Activated naive CD4-positive, alpha-beta T cell treated with anti-CD3 and anti-CD28 coated beads, Interleukin-2, amount 50 U/mL, for 24 hours (primary cell): ENCODE results near the gene KRTAP5-11.
"Not testable (repeated sequence)": the region's sequence is repeated elsewhere in the genome, so short reads cannot be mapped to it uniquely, and the experiment has no call there.

Source experiments
- H3K27ac Mint-ChIP-seq: one replicate; pipeline ENCODE4 v1.8.0; 2021; ENCODE audit warnings: mild to moderate bottlenecking, mixed read lengths
- H3K27me3 Mint-ChIP-seq: one replicate; pipeline ENCODE4 v1.8.0; 2021; ENCODE audit warnings: mixed read lengths
- H3K36me3 Mint-ChIP-seq: one replicate; pipeline ENCODE4 v1.8.0; 2021; ENCODE audit warnings: mixed read lengths
- H3K4me1 Mint-ChIP-seq: one replicate; pipeline ENCODE4 v1.8.0; 2021; ENCODE audit warnings: mixed read lengths
- H3K4me3 Mint-ChIP-seq: one replicate; pipeline ENCODE4 v1.8.0; 2021; ENCODE audit warnings: mild to moderate bottlenecking, mixed read lengths
- H3K9me3 Mint-ChIP-seq: one replicate; pipeline ENCODE4 v1.8.0; 2021; ENCODE audit warnings: mixed read lengths

KRTAP5-11 gene

GRCh38 chr11:71582309-71582895, at the start of gene KRTAP5-11:
KRTAP5-11 (minus strand) TSS chr11:71582875; CDS start chr11:71582837, 38 bp downstream.
- H3K9me3 Mint-ChIP-seq = no peaks in the 10 kb centered on the region
- H3K4me1 Mint-ChIP-seq = peaks cover 3% of the 10 kb centered on the region
- no peak within 1 kb of the TSS for H3K4me3 Mint-ChIP-seq
- H3K36me3 Mint-ChIP-seq = no peaks in the 10 kb centered on the region
- H3K27ac Mint-ChIP-seq = no peak within 1 kb of the TSS
- peaks cover 15% of the 10 kb centered on the region for H3K27me3 Mint-ChIP-seq

- H3K9me3 Mint-ChIP-seq, H3K4me3 Mint-ChIP-seq, H3K27me3 Mint-ChIP-seq, H3K4me1 Mint-ChIP-seq, H3K36me3 Mint-ChIP-seq, H3K27ac Mint-ChIP-seq: not testable (repeated sequence)
Observed at GRCh38 chr11:71631551-71631950, 48.9 kb upstream of the KRTAP5-11 start.

GRCh38 chr11:71630071-71630470, 47.4 kb upstream of the KRTAP5-11 start:
- H3K4me1 Mint-ChIP-seq, H3K36me3 Mint-ChIP-seq, H3K27me3 Mint-ChIP-seq, H3K27ac Mint-ChIP-seq, H3K9me3 Mint-ChIP-seq, H3K4me3 Mint-ChIP-seq: not testable (repeated sequence)

- not testable (repeated sequence) for H3K36me3 Mint-ChIP-seq, H3K4me3 Mint-ChIP-seq, H3K27me3 Mint-ChIP-seq, H3K27ac Mint-ChIP-seq, H3K9me3 Mint-ChIP-seq, H3K4me1 Mint-ChIP-seq
Observed at GRCh38 chr11:71628943-71629342, 46.3 kb upstream of the KRTAP5-11 start.

GRCh38 chr11:71623226-71623625, 40.6 kb upstream of the KRTAP5-11 start:
- not testable (repeated sequence) for H3K9me3 Mint-ChIP-seq, H3K36me3 Mint-ChIP-seq

GRCh38 chr11:71622561-71622960, 39.9 kb upstream of the KRTAP5-11 start:
- not testable (repeated sequence) for H3K9me3 Mint-ChIP-seq, H3K4me3 Mint-ChIP-seq, H3K36me3 Mint-ChIP-seq, H3K4me1 Mint-ChIP-seq, H3K27me3 Mint-ChIP-seq, H3K27ac Mint-ChIP-seq

More at GRCh38 chr11:71623226-71623625, 40.6 kb upstream of the KRTAP5-11 start:
- H3K4me3 Mint-ChIP-seq, H3K4me1 Mint-ChIP-seq, H3K27me3 Mint-ChIP-seq, H3K27ac Mint-ChIP-seq: not testable (repeated sequence)

GRCh38 chr11:71615003-71615402, 32.3 kb upstream of the KRTAP5-11 start:
- H3K4me3 Mint-ChIP-seq, H3K9me3 Mint-ChIP-seq, H3K27me3 Mint-ChIP-seq, H3K36me3 Mint-ChIP-seq, H3K4me1 Mint-ChIP-seq, H3K27ac Mint-ChIP-seq: not testable (repeated sequence)

- not testable (repeated sequence) for H3K27me3 Mint-ChIP-seq, H3K4me3 Mint-ChIP-seq, H3K27ac Mint-ChIP-seq, H3K4me1 Mint-ChIP-seq, H3K36me3 Mint-ChIP-seq, H3K9me3 Mint-ChIP-seq
Observed at GRCh38 chr11:71614366-71614917, 31.8 kb upstream of the KRTAP5-11 start.

GRCh38 chr11:71613931-71614330, 31.3 kb upstream of the KRTAP5-11 start:
- H3K4me1 Mint-ChIP-seq, H3K4me3 Mint-ChIP-seq, H3K36me3 Mint-ChIP-seq, H3K9me3 Mint-ChIP-seq, H3K27ac Mint-ChIP-seq: not testable (repeated sequence)
- H3K27me3 Mint-ChIP-seq = peaks cover 13% of the 10 kb centered on the region

- not testable (repeated sequence) for H3K9me3 Mint-ChIP-seq, H3K4me3 Mint-ChIP-seq, H3K4me1 Mint-ChIP-seq, H3K36me3 Mint-ChIP-seq, H3K27ac Mint-ChIP-seq
- H3K27me3 Mint-ChIP-seq = peaks cover 19% of the 10 kb centered on the region
Observed at GRCh38 chr11:71611218-71611910, 28.7 kb upstream of the KRTAP5-11 start.

- not testable (repeated sequence) for H3K9me3 Mint-ChIP-seq, H3K27ac Mint-ChIP-seq, H3K36me3 Mint-ChIP-seq, H3K4me1 Mint-ChIP-seq, H3K4me3 Mint-ChIP-seq
- peaks cover 19% of the 10 kb centered on the region for H3K27me3 Mint-ChIP-seq
Observed at GRCh38 chr11:71608272-71608671, 25.6 kb upstream of the KRTAP5-11 start.

- not testable (repeated sequence) for H3K27ac Mint-ChIP-seq
- H3K27me3 Mint-ChIP-seq = peaks cover 19% of the 10 kb centered on the region
Observed at GRCh38 chr11:71607520-71608216, 25.0 kb upstream of the KRTAP5-11 start.

GRCh38 chr11:71606853-71607519, 24.3 kb upstream of the KRTAP5-11 start:
- peak overlapping the region; percentile 46 for H3K27ac Mint-ChIP-seq
- not testable (repeated sequence) for H3K9me3 Mint-ChIP-seq, H3K36me3 Mint-ChIP-seq, H3K4me1 Mint-ChIP-seq
- peaks cover 24% of the 10 kb centered on the region for H3K27me3 Mint-ChIP-seq
- peak overlapping the region; percentile 33 for H3K4me3 Mint-ChIP-seq

More at GRCh38 chr11:71607520-71608216, 25.0 kb upstream of the KRTAP5-11 start:
- not testable (repeated sequence) for H3K9me3 Mint-ChIP-seq, H3K36me3 Mint-ChIP-seq, H3K4me1 Mint-ChIP-seq
- peak overlapping the region; percentile 26 for H3K4me3 Mint-ChIP-seq

GRCh38 chr11:71604798-71605488, 22.3 kb upstream of the KRTAP5-11 start:
- H3K4me3 Mint-ChIP-seq, H3K9me3 Mint-ChIP-seq, H3K27ac Mint-ChIP-seq, H3K36me3 Mint-ChIP-seq, H3K4me1 Mint-ChIP-seq: not testable (repeated sequence)
- peaks cover 24% of the 10 kb centered on the region for H3K27me3 Mint-ChIP-seq

- not testable (repeated sequence) for H3K9me3 Mint-ChIP-seq, H3K27ac Mint-ChIP-seq, H3K4me1 Mint-ChIP-seq, H3K36me3 Mint-ChIP-seq, H3K4me3 Mint-ChIP-seq
- peaks cover 14% of the 10 kb centered on the region for H3K27me3 Mint-ChIP-seq
Observed at GRCh38 chr11:71603221-71603620, 20.5 kb upstream of the KRTAP5-11 start.
